GM12891 (cell line): Measurements from ENCODE around the gene CALML6.

ENCODE experiments used
- DNase-seq: peaks from one replicate; pipeline ENCODE4 v3.0.0; 2011; ENCODE audit warnings: low spot score; ENCODE audit not compliant: insufficient read length
- FAIRE-seq: peaks from 2 replicates; lab custom pipeline; 2011; peaks lifted over from hg19 to GRCh38; lab: Jason Lieb, UNC
- PAX5 ChIP-seq: IDR thresholded peaks from 2 replicates; pipeline ENCODE4 v1.6.1; 2011; ENCODE audit warnings: low read length, moderate library complexity, mild to moderate bottlenecking; ENCODE audit not compliant: insufficient read depth, severe bottlenecking
- POLR2A ChIP-seq: IDR thresholded peaks from 2 replicates; pipeline ENCODE4 v1.6.1; 2011; ENCODE audit warnings: low read depth, low read length, control low read depth
- POLR2AphosphoS5 ChIP-seq: IDR thresholded peaks from 2 replicates; pipeline ENCODE4 v1.6.1; 2011; ENCODE audit warnings: low read depth, low read length, control low read depth
- POU2F2 ChIP-seq: IDR thresholded peaks from 2 replicates; pipeline ENCODE4 v1.6.1; 2011; ENCODE audit warnings: low read depth, mild to moderate bottlenecking, control low read depth, low read length, moderate library complexity
- SPI1 ChIP-seq: IDR thresholded peaks from 2 replicates; pipeline ENCODE4 v1.6.1; 2011; ENCODE audit warnings: low read depth, low read length, control low read depth
- TAF1 ChIP-seq: IDR thresholded peaks from 2 replicates; pipeline ENCODE4 v1.6.1; 2011; ENCODE audit warnings: low read depth, low read length, control low read depth

CALML6 gene

GRCh38 chr1:1917995-1918900 is 3.2 kb downstream of the CALML6 start:
- TF ChIP-seq PAX5 = no peak
- FAIRE-seq (no peak), DNase-seq (no peak)

GRCh38 chr1:1918901-1919303 is 3.8 kb downstream of the CALML6 start, which contains the start of gene TMEM52:
Gene TMEM52 (minus strand): TSS chr1:1919279. CDS start chr1:1919265, 14 bp downstream.
- FAIRE-seq (no peak), DNase-seq (no peak)
- TF ChIP-seq POLR2AphosphoS5 (no peak), SPI1 (no peak), POU2F2 (no peak), TAF1 (no peak), PAX5 (no peak), POLR2A (no peak)

GRCh38 chr1:1919304-1920056 is 4.4 kb downstream of the CALML6 start:
- peak; percentile 99 for FAIRE-seq
- TF ChIP-seq POLR2AphosphoS5 (no peak), POU2F2 (no peak), PAX5 (no peak), POLR2A (no peak), TAF1 (no peak), SPI1 (no peak)
- DNase-seq = peak; percentile 100

GRCh38 chr1:1920057-1920607 is 5.1 kb downstream of the CALML6 start:
- no peak for FAIRE-seq
- no peak for DNase-seq

GRCh38 chr1:1920608-1921458 is 5.8 kb downstream of the CALML6 start:
- DNase-seq (no peak), FAIRE-seq (no peak)
- no peak for TF ChIP-seq SPI1
- TF ChIP-seq TAF1 = no peak
- no peak for TF ChIP-seq POLR2AphosphoS5
- TF ChIP-seq POLR2A = no peak
- no peak for TF ChIP-seq PAX5
- TF ChIP-seq POU2F2 = no peak

More at GRCh38 chr1:1920057-1920607, 5.1 kb downstream of the CALML6 start:
- no peak for TF ChIP-seq POU2F2
- TF ChIP-seq POLR2A = no peak
- no peak for TF ChIP-seq POLR2AphosphoS5
- TF ChIP-seq SPI1 = no peak
- TF ChIP-seq TAF1 = no peak
- no peak for TF ChIP-seq PAX5

- FAIRE-seq (no peak), DNase-seq (no peak)
- TF ChIP-seq POLR2A (no peak), POLR2AphosphoS5 (no peak), POU2F2 (no peak), TAF1 (no peak), SPI1 (no peak), PAX5 (no peak)
Observed at GRCh38 chr1:1921459-1921862, 6.4 kb downstream of the CALML6 start.

GRCh38 chr1:1921901-1922701 is 7.0 kb downstream of the CALML6 start:
- DNase-seq (no peak), FAIRE-seq (no peak)
- TF ChIP-seq PAX5 (no peak), TAF1 (no peak), POU2F2 (no peak), POLR2A (no peak), POLR2AphosphoS5 (no peak), SPI1 (no peak)

- FAIRE-seq (no peak), DNase-seq (no peak)
- TF ChIP-seq POLR2AphosphoS5 = no peak
Observed at GRCh38 chr1:1922702-1922955, 7.6 kb downstream of the CALML6 start.
